Tongue (tissue), 2 donors: Measurements from ENCODE around the gene PLA2G1B. TPM values are rescaled to one million over a fixed set of nuclear protein-coding genes. Genes with fewer than 3 reads are reported as not detected.

Experiments
- DNase-seq: peaks from one replicate; pipeline ENCODE4 v3.0.0-alpha.2; 2015
- total RNA-seq: library from RNA; depleted of rRNA; stranded (reverse); fragments of >200 nt; gene quantifications from one replicate; pipeline ENCODE4 v1.2.3, GENCODE V29; 2014

PLA2G1B gene
- not detected for total RNA-seq

DNA sequence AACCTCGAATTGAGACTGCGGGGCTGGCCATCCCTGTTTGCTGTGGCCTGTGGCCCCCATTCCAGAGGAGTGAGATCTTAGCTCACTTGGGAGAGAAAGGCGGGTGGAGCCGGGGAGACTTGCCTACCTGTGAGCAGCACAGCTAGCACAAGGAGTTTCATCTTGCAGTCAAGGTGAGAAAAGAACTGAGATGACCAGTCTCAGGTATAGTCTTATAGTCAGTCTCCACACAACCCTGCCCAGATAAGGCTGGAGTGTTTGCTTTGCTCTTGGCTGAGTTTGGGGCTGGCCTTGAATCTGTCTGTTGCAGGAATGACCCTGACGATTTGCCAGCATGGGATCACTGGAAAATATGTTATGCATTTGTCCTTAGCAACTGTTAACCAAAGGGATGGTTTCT, at the start of gene PLA2G1B:
Gene PLA2G1B, minus strand, starts transcription at position 187 of the 400 bp plus-strand sequence. Its CDS starts 26 bp downstream, at position 161.
- DNase-seq, result no peak

DNA sequence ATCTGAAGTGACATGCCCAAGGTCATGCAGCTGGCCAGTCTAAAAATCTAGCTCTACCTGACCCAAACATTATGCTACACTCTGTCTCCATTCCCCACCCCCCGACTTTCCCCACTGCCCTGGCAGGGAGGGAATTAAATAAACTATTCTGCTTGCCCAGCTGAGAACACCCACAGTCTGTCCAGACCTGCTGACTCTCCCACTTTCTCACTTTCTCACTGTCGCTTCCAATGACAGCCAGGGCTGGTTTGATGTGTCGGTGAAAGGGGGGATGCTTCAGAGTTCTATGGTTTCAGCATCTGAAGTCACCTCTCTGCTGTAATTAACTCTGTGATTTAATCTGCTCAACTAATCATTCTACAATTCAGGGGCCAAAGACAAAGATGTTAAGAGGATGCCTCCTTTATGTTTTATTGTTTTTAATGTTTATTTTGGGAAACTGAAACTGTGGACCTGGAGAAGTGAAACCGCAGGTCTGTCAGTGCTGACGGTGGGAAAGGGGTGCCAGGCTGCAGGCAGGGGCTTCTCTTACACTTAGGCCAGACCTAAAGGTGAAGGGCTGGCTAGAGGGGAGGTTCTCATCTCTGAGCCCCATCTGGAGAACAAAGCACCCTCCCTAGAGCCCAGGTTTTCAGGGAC, 49.5 kb upstream of the PLA2G1B start:
- no peak for DNase-seq

DNA sequence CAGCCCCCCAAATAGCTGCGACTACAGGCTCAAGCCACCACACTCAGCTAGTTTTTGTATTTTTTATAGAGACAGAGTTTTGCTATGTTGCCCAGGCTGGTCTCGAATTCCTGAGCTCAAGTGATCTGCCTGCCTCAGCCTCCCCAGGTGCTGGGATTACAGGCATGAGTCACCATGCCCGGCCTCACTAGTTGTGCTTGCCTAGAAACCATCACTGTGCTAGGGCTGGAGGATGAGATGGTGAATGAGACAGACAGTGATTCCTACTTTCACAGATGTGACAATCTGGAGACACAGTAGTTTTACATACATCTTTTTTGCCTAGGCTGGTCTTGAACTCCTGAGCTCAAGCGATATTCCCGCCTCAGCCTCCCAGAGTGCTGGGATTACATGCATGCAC, 48.8 kb upstream of the PLA2G1B start:
- no peak for DNase-seq

DNA sequence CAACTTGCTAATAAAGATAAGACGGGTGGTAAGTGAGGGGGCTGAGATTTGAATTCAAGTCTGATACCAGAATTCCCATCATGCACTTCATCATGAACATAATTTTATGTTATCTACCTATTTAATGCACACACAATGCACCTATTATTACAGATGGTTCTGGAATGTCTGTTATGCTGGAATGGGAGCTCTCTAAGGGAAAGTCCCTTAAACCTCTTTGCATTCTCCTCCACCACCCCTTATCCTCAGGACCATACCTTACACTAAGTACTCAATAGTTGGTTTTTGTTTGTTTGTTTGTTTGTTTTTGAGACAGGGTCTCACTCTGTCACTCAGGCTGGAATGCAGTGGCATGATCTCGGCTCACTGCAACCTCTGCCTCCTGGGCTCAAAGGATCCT, 48.4 kb upstream of the PLA2G1B start:
- no peak for DNase-seq

DNA sequence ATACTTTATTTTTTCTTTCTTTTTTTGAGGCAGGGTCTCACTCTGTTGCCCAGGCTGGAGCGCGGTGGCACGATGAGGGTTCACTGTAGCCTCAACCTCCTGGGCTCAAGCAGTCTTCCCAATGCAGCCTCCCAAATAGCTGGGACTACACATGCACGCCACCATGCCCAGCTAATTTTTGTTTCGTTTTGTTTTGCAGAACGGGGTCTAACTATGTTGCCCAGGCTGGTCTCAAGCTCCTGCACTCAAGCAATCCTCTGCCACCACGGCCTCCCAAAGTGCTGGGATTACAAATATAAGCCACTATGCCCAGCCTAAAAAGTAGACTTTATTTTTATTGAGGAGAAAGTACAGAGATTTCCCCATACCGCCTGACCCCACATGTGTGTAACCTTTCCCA, 46.1 kb upstream of the PLA2G1B start:
- DNase-seq, result no peak

DNA sequence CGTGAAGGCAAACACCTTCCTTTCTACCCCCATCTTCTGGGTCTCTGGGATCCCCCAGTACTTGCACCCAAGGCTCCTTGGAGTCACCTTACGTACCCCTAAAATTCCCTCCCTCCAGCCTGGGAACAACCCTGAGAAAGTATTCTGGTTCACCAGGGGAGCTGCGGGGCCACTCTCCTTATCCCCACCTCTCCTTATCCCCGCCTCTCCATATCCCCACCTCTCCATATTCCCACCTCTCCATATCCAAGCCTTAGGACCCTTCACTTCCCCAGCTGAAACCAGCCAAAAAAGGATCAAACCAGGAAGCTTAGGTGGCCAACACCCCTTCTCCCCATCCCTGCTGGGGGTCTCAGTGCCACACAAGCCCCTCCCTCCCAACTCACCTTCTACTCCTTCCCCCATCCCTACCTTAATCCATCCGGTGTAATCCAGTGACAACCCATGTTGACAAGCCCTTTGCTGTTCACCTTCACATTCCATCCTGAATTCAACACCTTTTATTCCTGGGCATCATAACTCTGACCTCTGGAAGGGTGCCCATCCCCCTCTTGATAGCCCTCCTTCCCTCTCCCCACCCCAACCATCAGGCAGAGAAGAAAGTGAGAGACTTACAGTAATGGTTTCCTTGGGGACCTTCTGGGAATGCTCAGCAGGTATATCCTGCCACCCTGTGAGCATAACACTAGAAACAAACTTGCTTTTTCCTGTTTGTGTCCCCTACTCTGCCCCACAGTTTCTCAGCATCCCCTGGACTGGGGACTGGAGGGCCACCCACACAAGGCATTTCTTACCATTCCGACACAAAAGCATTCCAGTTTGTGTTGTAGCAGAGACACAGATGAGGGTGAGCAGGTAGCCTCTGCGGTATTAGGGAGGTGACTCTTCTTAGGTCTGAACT, 43.0 kb upstream of the PLA2G1B start:
- DNase-seq, result no peak

DNA sequence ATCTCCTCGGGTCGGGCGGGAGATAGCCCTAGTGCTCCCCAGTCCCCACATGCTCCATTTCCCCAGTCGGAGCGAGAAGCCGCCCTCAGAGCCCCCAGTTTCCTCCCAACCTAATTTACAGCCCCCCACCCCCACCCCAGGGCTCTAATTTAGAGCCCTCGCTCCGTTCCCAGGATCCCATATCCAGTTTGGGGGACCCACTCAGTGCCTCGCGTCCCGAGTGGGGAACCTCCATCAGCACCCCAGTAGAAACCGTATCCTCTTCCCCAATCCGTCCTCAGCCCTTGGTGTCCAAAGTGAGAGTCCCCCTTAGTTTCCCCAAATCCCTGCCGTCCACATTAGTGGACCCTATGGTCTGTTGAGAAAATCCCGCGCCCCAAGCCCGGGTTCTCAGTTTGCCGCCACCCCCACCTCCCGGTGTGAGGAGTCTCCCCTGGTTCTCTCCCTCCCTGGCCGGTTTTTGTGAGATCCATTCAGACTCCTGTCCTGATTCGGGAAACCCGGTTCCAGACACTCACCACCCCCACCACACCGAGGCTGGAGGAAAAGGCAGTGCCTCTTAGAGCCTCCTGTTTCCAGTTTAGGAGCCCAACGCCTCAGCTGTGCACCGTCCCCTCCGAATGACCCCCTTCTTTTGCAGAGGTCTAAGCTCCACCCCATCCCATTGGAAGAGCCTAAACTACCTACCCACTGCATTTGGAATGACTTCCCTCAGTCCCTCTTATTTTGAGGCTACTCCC, 42.2 kb upstream of the PLA2G1B start:
- DNase-seq, result no peak

DNA sequence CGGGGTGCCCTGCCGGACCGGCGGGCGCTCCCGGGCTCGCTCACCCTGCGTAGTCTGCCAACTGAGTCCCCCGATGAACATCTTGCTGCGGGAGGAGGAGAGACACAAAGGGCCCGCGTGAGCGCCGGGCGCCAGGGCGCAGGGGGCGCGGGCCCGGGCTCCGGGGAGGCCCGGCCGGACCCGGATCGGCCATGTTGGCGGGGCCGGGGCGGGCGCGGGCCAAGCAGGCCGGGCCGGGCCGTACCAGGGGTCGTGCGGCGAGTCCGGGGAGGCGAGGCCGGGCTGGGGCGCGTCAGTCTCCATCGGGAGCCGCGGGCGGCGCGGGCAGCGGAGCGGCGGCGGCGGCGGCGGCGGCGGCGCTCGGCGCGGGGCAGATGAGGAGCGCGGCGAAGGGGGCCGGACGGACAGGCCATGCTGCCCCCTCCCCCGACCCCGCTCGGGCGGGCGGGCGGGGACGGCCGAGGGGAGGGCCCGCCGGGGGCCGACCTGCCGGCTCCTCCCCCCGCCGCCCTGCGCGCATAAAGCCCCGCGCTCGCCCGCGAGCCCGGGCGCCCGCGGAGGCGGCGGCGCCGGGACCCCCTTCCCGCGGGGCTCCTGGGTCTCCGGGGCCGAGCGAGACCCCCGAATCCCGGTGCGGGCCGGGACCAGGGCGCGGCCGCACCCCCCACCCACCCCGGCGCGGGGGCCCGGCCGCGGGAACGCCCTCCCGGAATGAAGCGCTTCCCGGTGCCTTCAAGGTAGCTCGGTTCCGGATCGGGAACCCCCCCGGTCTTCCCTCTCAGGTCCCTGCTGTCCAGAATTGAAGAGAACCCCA, 41.4 kb upstream of the PLA2G1B start, which contains the start of gene MSI1:
Gene MSI1, minus strand, starts transcription at position 376 of the 814 bp plus-strand sequence. Its CDS starts 73 bp downstream, at position 303.
- peak; percentile 37 for DNase-seq

DNA sequence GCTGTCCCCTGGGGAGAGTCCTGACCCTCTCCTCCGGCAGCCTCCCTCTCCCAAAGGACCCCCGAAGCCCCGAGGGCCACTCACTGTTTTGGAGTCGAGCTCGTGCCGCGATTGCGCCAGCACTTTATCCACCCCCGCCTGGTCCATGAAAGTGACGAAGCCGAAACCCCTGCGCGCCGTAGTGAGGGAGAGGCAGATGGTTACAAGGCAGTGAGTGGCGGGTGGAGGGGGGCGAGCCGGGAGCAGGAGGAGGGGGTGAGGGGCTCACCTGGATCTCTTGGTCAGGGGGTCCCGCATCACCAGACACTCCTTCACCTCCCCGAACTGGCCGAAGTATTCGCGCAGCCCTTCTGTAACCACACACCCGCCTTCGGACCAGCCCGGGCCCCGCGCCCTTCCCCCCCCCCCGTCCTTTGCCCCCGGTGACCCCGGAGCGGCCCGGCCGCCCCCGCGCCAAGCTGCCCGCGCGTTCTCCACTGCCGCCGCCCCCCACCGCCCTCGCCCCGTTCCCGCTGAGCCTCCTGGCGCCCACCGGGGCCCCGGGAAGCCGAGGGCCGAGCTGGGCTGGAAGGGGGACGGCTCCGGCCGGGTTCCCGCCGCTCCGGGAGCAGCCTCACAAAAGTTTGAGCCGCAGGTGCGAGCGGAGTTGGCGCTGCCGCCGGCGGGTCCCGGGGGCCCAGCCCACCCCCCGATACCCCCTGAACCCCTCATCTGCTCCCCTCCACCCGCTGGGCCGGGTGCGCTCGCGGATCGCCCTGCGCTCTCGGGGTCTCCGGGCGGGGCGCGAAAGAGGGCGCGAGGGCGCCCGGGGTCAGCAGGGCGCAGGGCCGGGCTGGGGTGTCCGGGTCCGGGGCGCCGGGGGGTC, 40.6 kb upstream of the PLA2G1B start:
- peak; percentile 33 for DNase-seq

DNA sequence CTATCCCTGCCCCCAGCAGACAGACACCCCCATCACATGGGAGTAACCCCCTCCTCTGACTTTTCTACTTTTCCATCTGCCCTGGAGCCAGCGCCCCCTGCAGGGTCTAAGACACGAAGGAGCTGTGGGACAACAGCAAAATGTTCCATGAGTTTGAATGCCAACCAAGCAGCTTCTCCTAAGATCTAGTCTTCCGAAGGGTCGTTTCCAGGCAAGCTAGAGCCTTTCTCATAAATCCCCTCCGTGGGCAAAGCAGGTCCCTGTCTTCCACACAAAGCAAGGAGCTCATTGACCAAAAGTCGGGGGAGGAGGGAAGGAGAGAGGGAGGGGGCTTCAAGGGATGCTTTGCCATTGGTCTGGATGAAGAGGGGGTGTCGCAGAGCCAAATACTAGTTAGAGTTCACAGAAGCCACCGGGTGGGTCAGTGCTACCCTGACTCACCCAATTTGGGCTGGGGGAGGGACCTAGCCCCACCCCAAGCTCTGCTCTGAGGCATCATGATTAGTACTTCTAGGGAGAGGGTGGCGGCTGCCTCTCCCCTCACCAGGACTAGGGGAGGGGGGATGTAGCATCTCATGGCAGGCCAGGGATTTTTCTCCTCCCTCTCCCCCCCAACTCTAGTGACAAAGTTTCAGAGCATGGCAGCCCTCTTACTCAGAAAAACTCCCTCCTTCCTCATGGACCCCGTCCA, 39.8 kb upstream of the PLA2G1B start:
- no peak for DNase-seq

DNA sequence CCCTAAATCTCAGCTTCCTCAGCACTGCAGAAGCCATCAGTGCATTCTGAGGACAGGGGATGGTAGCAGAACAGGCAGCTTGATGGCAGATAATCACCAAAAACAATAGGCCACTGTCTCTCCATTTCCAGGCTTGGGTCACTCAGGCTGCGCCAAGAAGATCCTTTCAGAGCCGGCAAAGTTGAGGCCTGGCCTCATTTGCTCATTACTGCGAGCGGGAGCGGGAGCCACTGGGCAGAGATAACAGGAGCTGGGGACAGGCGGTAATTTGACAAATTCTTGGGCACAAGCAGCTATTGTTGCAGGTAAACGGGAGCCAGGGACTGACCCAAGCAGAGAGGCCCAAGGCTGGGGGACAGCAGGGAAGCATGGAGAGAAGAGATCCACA, 39.3 kb upstream of the PLA2G1B start:
- no peak for DNase-seq

DNA sequence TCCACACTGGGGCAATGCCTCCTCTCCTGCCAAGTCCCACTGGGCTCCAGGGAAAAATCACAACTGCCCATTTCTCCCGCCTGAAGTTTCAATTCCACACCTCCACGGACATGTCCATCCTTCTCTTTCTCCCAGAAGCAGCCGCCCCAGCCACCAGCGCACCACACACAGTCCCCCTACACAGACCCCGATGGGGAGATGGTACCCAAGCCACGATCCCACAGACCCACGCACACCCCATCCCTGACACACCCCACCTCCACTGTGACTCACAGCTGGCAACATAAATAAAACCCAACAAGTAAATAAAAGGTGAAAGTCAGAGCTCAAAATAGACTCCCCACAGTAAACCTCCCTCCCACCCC, 38.7 kb upstream of the PLA2G1B start:
- no peak for DNase-seq

DNA sequence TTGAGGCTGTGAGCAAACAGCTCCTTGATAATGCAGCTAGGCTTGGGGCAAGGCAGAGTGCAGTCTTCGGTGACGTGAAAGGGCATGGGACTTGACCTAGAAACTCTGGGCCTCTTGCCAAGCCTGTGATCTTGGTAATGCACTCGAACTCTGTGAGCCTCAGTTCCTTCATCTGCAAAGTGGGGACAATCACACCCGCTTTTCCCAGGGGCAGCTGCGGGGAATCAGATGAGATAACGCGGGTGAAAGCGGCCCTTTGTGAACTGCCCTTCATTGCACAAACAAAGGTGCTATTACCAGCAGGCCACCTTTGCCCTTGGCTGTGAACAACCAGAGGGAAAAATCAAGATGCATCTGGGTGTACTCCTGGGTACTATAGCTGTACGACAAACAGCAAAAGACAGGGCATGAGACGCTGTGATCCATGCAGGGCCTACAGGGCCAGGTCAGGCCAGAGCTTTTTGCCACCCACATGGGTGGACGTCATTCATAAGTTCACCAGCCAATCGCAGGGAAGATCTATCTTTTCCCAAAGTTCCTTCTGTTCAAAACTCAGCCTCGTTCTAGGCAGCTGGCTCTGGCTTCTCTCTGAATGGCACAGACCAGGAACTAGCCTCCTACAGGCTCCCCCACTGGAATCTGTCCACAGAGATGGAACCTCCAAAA, 38.2 kb upstream of the PLA2G1B start:
- no peak for DNase-seq

DNA sequence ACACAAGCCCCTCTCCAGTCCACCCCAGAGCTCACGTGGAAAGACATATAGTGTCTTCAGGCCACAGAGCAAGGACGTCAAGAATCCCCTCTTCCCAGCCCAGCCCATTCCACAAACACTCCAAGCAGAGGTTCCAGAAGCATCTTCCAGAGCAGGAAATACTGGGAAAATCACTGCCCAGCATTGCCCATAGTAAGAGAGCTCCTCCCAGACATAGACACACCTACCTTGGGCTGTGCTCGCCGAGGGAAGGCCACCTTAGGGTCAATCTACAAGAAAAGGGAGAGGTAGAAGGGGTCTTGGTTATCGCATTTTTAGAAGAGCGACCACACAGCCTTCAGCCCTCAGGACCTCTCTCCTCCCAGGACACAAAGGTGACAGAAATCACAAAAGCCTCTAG, 36.9 kb upstream of the PLA2G1B start:
- no peak for DNase-seq

DNA sequence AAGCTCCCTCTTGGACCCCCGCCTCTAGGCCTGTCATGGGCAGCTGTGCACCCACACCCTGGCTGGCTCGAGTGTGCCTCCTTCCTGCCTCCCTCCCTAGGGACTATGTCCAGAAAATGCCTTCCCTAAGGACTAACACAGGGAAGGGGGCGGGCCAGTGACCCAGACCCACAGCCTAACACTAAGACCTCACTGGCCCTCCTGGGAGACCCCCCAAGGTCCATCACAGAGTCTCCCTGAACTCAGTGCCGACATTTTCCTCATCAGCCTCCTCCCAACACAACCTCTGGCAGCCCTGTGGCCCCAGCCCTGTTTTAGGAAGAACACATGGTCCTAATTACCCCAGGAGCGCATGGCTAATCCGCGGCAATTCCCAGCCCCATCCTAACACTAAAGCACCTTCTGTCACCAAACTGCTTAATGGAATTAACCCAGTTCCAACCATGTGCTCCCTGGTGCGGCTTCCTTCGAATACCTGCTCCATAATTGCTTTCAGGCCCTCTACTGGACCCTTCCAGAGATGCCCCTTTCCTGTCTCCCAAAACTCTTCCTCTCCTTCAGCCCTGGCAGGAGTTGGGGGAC, 35.8 kb upstream of the PLA2G1B start:
- no peak for DNase-seq

DNA sequence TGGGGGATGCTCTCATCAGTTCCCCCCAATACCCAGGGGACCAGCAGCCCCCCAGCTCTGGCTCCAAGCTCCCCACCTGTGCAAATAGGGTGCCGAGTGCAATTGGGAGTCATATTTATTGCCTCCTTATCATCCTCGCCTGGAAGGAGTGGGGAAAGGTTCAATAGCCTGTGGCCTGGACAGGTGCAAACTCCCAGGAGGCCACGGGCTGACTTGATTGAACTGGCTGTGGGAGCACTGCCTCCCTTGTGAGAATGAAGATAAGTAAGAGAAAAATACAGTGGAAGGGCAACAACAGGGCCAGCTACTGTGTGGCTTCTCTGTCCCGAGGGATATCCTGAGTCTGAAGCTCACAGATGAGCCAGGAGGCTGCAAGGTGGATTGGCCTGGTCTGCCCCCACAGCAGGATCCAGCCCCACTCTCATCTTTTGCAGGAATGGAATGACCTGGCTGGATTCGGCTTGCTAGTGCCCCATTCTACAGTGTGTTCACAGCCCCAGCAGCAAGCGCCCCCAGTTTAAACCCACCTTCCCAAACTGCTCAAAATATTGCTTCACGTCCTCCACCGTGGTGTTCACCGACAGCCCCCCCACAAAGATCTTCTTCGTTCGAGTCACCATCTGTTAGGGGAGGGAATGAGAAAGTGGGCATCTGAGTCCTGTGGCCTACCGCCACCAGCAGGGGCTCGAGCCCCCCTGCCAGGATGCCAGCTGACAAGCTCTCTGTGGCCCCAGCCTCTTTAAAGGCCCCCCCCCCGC, 35.1 kb upstream of the PLA2G1B start:
- DNase-seq, result no peak

DNA sequence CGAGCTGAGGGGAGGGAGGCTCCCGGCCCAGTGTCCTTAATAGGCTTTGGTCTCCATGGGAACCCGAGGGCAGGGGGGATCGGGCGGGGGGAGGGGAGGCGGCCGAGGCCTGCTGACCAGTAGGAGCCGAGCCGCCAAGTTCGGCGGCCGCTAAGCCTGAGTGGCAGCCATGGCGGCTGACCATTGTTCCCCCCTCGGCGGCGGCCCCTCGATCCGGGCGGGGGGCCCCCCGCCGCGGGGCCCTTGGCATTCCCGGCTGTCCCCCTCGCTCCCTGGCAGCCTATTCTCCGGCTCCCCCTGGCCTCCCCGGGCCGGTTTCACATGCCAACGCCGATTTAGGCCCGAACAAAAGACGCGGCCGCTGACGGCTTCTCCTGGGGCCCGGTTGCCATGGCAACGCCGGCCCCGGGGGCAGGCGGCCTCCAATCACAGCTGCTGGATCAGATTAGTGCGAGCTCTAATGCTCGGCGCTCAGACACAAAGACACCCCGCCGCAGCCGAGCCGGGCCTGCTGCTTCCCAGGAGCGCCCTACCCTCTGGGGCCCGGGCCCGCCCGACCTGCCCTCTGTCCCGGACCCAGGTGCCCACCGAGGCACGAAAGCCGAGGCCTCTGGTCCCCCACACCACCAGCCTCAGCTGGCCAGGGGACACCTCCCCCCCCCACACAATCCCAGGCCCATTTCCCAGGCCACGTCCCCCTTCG, 34.1 kb upstream of the PLA2G1B start:
- DNase-seq, result peak; percentile 94

DNA sequence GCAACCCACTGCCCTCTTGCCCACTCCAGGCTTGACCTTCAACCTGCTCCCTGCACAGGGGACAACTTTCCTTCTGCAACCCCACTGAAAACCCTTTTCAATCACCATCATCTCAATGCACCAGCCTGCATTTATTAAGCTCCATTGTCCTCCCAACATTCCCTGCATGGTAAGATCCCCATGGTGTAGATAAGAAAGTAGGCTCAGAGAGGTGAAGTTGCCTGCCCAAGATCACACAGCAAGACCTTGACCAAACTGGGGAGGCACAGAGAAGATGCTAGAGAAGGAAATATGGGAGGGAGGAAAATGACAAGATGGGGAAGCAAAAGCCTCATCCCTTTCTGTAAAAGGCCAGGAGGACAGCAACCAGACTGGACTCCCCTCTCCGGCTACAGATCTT, 31.5 kb upstream of the PLA2G1B start:
- no peak for DNase-seq
